HEK293 (cell line): ENCODE measurements around the gene SMTNL2.

Experiments
- ATF2 ChIP-seq: fragments of 450-650 bp; formaldehyde crosslinking; IDR thresholded peaks from 2 replicates; pipeline ENCODE4 v1.5.1; 2016; ENCODE audit warnings: missing biosample characterization, missing genetic modification characterization, low read depth
- CTCF ChIP-seq: fragments of 450-650 bp; formaldehyde crosslinking; IDR thresholded peaks from 2 replicates; pipeline ENCODE4 v1.5.1; 2016; ENCODE audit warnings: missing biosample characterization, missing genetic modification characterization
- TCF7L2 ChIP-seq: IDR thresholded peaks from 2 replicates; pipeline ENCODE4 v1.6.1; 2011; ENCODE audit warnings: low read depth, mild to moderate bottlenecking, inconsistent platforms, low read length, moderate library complexity, borderline replicate concordance
- ZBTB11 ChIP-seq: fragments of 450-650 bp; formaldehyde crosslinking; conservative IDR thresholded peaks from 2 replicates; pipeline ENCODE4 v1.5.1; 2016; ENCODE audit warnings: low read depth, missing biosample characterization, missing genetic modification characterization
- ZNF148 ChIP-seq: fragments of 450-650 bp; formaldehyde crosslinking; IDR thresholded peaks from 2 replicates; pipeline ENCODE4 v1.5.0; 2017; ENCODE audit warnings: missing biosample characterization, missing genetic modification characterization, borderline replicate concordance
- ZNF19 ChIP-seq: fragments of 450-650 bp; formaldehyde crosslinking; IDR thresholded peaks from 2 replicates; pipeline ENCODE4; 2016; ENCODE audit warnings: missing biosample characterization, missing genetic modification characterization, low read depth
- ZNF639 ChIP-seq: fragments of 450-650 bp; formaldehyde crosslinking; IDR thresholded peaks from 2 replicates; pipeline ENCODE4 v1.5.1; 2016; ENCODE audit warnings: missing biosample characterization, missing genetic modification characterization

GRCh38 chr17:4596636-4597380 is 12.5 kb downstream of the SMTNL2 start:
- no peak for TF ChIP-seq ATF2 (tag by site-specific recombination)
- no peak for TF ChIP-seq CTCF
- TF ChIP-seq ZNF148 (tag by site-specific recombination): no peak
- TF ChIP-seq TCF7L2: no peak
- TF ChIP-seq ZNF639 (tag by site-specific recombination): no peak
- no peak for TF ChIP-seq ZNF19 (tag by site-specific recombination)
- no peak for TF ChIP-seq ZBTB11
